ENCODE data around the gene IQGAP1.
"Not testable (repeated sequence)": the region's sequence is repeated elsewhere in the genome, so short reads cannot be mapped to it uniquely, and the experiment has no call there.

IQGAP1 gene

GRCh38 chr15:90409587-90409986 lies 21.5 kb downstream of the IQGAP1 start:
- not testable (repeated sequence) for DNase-seq (ENCODE audit: low spot score)

DNA sequence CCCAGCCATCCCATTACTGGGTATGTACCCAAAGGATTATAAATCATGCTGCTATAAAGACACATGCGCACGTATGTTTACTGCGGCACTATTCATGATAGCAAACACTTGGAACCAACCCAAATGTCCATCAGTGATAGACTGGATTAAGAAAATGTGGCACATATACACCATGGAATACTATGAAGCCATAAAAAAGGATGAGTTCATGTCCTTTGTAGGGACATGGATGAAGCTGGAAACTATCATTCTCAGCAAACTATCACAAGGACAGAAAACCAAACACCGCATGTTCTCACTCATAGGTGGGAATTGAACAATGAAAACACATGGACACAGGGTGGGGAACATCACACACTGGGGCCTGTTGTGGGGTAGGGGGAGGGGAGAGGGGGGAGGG lies 22.3 kb downstream of the IQGAP1 start:
- not testable (repeated sequence) for DNase-seq (ENCODE audit: low spot score)

GRCh38 chr15:90411176-90411575 lies 23.1 kb downstream of the IQGAP1 start:
- DNase-seq (ENCODE audit: low spot score), result no peak

GRCh38 chr15:90412356-90413194 lies 24.5 kb downstream of the IQGAP1 start:
- DNase-seq (ENCODE audit: low spot score), result no peak

- no peak for DNase-seq (ENCODE audit: low spot score)
Observed at GRCh38 chr15:90413411-90414379, 25.7 kb downstream of the IQGAP1 start.

GRCh38 chr15:90414408-90415028 lies 26.5 kb downstream of the IQGAP1 start:
- DNase-seq (ENCODE audit: low spot score), result no peak

GRCh38 chr15:90416052-90416451 lies 28.0 kb downstream of the IQGAP1 start:
- not testable (repeated sequence) for DNase-seq (ENCODE audit: low spot score)

- no peak for DNase-seq (ENCODE audit: low spot score)
Observed at GRCh38 chr15:90418627-90419026, 30.6 kb downstream of the IQGAP1 start.

DNA sequence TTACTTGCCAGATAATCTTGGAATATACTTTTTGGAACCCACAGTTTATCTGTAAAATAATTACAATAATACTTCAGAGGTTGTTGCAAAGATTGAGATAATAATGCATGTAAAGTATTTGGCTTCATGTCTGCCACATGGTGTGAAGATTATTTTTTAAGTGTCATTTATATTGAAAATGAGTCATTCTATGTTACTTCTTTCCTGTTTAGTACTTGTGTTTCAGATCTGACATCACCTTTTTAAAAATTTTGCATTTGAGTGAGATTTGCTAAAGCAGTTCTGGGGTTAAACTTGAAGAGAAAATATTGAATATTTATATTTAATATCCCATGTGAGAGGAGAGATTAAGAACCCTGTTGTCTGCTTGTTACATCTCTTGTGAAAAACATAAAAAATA lies 31.2 kb downstream of the IQGAP1 start:
- DNase-seq (ENCODE audit: low spot score), result no peak

- DNase-seq (ENCODE audit: low spot score), result no peak
Observed at GRCh38 chr15:90419738-90420406, 31.8 kb downstream of the IQGAP1 start.

DNA sequence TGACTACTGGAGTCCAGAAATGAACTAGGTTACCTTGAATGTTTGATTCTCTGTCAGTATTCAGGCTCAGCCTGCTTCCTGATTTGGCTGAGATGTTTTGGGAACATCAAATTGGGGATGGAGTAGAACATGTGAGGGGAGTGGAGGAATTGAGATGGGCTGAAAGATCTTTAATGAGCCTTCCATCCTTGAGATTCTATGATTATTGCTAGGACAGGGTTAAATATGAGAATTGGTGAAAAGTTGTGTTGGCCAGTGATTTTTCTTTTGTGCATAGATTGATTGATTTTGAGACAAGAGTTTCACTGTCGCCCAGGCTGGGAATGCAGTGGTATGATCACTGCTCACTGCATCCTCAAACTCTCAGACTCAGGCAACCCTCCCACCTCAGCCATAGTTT lies 32.4 kb downstream of the IQGAP1 start:
- no peak for DNase-seq (ENCODE audit: low spot score)

DNA sequence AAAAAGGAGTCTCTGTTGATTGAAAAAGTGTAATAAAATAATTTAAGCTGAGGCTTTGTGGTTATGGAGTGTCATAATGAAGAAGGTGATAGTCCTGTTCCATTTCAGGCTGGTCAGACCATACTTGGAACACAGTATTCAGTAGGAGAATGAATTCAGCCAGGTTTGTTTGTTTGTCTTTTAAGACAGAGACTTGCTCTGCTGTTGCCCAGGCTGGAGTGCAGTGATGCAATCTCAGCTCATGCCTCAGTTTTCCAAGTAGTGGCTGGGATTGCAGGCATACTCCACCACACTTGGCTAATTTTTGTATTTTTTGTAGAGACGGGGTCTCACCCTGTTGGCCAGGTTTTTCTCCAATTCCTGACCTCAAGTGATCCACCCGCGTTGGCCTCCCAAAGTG lies 33.5 kb downstream of the IQGAP1 start:
- DNase-seq (ENCODE audit: low spot score), result no peak

DNA sequence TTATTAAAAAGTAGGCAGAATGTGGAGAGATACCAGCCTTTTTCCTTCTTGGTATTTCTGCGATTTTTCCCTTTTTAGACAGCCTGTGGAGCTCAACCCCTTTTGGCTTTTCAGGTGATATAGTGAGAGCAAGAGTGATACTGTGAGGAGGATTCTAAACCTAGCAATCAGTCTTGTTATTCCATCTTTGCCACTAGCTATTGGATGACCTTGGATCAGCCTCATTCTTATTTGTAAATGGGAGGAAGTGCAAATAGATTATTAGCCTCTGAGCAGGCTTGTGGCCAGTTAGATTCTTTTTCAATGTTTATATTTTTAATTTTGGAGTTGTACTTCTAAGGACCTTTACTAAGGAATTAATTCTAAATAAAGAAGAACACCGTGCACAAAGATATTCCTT lies 34.0 kb downstream of the IQGAP1 start:
- no peak for DNase-seq (ENCODE audit: low spot score)

- no peak for DNase-seq (ENCODE audit: low spot score)
Observed at GRCh38 chr15:90422936-90423335, 34.9 kb downstream of the IQGAP1 start.

DNA sequence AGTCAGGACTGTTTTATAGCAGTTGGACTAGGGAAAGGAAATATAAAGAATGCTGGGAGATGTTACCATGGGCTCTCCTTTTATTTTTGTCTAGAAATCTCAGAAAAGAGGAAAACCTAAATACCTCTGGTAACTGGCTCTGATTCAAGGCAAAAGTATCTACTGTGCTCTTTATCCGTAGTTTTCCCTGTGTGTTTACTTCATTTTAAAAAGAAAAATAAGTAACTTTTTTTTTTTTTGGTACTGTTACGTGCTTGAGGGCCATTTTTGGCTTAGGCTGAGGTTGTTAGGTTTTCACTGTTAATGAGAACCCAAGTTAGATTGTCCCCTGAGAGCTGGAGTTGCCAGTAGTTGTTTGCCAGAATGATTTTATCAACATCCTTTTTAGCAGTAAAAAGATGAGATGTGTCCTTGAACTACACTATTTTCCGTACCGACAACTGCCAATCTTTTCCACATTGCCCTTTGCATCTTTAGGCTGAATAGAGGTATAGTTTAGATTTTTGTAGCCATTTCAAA lies 35.8 kb downstream of the IQGAP1 start:
- DNase-seq (ENCODE audit: low spot score), result no peak

GRCh38 chr15:90425726-90426346 lies 37.8 kb downstream of the IQGAP1 start:
- DNase-seq (ENCODE audit: low spot score), result no peak

DNA sequence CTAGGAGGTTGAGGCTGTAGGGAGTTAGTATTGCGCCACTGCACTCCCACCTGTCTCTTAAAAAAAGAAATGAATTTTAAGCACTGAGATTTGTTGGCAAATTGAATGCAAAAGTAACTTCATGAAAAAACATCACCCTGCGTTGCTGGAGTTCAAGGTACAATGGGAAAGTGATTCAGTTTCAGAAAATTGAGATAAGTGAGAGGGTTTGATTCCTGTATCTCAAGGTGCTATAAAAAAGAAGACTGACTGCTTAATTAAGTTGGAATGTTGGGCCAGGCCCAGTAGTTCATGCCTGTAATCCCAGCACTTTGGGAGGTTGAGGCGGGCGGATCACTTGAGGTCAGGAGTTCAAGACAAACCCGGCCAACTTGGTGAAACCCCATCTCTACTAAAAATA lies 39.1 kb downstream of the IQGAP1 start:
- DNase-seq (ENCODE audit: low spot score), result no peak

GRCh38 chr15:90432253-90432652 lies 44.2 kb downstream of the IQGAP1 start:
- DNase-seq (ENCODE audit: low spot score), result no peak

GRCh38 chr15:90435652-90436337 lies 47.8 kb downstream of the IQGAP1 start:
- no peak for DNase-seq (ENCODE audit: low spot score)

DNA sequence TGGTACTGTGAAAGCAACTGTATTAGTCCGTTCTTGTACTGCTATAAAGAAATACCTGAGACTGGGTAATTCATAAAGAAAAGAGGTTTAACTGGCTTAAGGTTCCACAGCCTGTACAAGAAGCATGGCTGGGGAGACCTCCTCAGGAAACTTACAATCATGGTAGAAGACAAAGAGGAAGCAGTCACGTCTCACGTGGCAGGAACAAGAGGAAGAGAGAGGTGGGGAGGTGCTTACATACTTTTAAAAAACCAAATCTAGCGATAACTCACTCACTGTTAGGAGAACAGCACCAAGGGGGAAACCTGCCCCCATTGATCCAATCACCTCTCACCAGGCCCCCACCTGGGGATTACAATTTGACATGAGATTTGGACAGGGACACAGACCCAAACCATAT lies 48.9 kb downstream of the IQGAP1 start:
- DNase-seq (ENCODE audit: low spot score), result no peak

GRCh38 chr15:90437516-90437915 lies 49.5 kb downstream of the IQGAP1 start:
- DNase-seq (ENCODE audit: low spot score), result no peak
